ENCODE measurements around the gene LIPC.

DNA sequence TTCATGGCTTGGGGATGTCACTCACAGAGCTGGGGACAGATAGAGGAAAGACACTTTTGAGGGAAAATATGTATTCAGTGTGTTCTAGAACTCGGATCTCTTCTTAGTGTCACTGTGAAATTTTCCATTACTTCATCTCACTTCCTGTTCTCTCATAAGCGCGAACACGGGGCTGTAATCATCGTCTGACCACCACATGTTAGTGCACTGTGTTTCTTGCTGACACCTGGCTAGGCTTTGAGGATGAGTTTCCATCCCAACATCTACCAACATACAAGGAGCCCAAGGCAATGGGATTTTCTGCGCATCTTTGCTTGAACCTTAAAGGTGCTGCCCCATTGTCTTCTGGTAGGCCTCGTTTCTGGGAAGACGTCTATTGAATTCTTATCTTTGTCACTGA is 84.0 kb downstream of the LIPC start:
- TF ChIP-seq, protein P1, sequence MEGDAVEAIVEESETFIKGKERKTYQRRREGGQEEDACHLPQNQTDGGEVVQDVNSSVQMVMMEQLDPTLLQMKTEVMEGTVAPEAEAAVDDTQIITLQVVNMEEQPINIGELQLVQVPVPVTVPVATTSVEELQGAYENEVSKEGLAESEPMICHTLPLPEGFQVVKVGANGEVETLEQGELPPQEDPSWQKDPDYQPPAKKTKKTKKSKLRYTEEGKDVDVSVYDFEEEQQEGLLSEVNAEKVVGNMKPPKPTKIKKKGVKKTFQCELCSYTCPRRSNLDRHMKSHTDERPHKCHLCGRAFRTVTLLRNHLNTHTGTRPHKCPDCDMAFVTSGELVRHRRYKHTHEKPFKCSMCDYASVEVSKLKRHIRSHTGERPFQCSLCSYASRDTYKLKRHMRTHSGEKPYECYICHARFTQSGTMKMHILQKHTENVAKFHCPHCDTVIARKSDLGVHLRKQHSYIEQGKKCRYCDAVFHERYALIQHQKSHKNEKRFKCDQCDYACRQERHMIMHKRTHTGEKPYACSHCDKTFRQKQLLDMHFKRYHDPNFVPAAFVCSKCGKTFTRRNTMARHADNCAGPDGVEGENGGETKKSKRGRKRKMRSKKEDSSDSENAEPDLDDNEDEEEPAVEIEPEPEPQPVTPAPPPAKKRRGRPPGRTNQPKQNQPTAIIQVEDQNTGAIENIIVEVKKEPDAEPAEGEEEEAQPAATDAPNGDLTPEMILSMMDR (IDR thresholded peaks at IDR 0.05) = no peak
- no peak for TF ChIP-seq POLR2AphosphoS5 (IDR thresholded peaks at IDR 0.05)

All from sigmoid colon (tissue), 4 donors.